ENCODE results near the gene RBM23.
"Not testable (repeated sequence)": the region's sequence is repeated elsewhere in the genome, so short reads cannot be mapped to it uniquely, and the experiment has no call there.

The RBM23 gene

DNA sequence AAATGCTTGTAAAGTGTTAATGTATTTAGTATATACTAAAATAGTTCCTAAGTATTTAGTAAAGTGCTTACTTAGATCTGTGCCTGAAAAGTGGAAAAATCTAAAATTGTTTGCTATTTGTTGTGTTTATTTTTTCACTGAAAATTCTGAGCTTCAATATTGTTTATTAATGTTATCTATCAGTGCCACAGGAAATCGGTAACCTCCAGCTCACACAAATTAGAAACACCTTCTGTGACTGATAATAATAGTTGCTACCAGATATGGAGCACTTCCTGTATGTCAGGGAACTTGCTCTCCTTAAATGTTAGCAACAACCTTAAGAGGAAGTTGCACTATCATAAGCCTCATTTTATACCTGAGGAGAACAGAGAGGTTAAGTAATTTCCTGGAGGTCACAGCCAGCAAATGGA is 48.1 kb downstream of the RBM23 start:
- in situ Hi-C loops (cut with MboI; ENCODE audit: low sequenced_read_pairs), result no loop called here

DNA sequence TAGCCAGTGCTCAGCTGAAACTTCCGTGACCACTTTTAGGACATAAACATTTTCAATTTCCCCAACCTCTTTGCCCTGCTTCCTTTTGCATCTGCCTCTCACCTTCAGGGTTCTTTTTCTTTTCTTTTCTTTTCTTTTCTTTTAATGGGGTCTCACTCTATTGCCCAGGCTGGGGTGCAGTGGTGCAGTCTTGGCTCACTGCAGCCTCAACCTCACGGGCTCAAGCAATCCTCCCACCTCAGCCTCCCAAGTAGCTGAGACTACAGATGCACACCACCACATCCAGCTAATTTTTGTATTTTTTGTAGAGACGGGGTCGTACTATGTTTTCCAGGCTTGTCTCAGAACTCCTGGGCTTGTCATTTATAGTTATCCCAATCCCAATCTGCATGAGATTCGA is 52.1 kb downstream of the RBM23 start:
- in situ Hi-C loops (cut with MboI; ENCODE audit: low sequenced_read_pairs), result loop anchor here (10.0 kb wide), 1 partner anchor 212 kb away; no protein-coding TSS in a partner anchor

DNA sequence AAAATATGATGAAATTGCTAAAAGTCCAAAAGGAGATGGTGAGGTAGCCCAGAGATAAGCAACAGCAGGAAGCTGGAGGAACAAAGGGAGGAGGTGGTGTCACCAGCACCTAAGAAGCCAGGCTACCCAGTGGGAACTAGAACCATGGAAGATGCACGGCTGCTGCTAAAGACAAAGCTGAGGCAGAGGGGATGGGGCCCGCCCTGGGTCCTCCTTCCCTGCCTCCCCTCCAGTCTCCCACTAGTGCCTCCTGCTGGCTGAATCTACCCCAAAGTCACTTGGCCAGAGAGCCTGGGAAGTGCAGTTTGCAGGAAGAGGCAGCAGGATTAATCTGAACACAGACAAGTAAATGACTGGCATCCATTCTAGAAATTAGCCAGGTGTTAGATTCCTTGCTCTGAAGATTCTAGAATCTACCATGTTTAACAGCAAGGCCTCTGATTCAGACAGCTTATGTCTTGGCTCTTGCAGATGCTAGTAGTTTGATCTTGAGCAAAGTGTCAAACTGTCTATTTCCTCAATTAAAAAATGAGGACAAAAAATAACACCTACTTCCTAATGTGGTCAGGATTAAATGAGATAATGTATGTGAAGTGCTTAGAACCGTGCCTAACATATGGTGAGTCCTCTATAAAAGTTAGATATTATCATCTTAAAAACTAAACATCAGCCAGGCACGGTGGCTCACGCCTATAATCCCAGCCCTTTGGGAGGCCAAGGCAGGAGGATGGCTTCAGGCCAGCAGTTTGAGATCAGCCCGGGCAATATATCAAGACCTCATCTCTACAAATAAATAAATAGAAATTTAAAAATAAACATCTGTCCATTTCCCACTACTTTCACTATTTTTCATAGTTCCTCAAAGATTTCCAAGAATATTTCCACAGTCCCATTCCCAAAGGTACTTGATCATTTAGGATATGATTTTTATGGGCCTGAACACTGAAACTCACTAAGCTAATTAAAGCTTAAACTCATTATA is 53.2 kb downstream of the RBM23 start:
- in situ Hi-C loops (cut with MboI; ENCODE audit: low sequenced_read_pairs), result loop anchor here (10.0 kb wide), 1 partner anchor 211 kb away; no protein-coding TSS in a partner anchor

DNA sequence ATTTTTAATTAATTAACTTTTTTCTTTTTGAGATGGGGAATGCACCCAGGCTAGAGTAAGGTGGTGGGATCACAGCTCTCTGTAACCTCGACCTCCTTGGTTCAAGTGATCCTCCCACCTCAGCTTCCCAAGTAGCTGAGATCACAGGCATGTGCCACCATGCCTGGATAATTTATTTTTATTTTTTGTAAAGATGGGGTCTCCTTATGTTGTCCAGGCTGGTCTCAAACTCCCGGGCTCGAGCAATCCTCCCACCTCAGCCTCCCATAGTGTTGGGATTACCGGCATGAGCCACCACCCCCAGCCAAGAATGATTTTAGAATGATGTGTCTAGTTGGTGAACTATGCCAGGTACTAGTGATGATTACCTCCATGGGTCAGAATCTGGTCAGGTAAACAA is 54.0 kb downstream of the RBM23 start:
- in situ Hi-C loops (cut with MboI; ENCODE audit: low sequenced_read_pairs), result loop anchor here (10.0 kb wide), 1 partner anchor 210 kb away; no protein-coding TSS in a partner anchor

DNA sequence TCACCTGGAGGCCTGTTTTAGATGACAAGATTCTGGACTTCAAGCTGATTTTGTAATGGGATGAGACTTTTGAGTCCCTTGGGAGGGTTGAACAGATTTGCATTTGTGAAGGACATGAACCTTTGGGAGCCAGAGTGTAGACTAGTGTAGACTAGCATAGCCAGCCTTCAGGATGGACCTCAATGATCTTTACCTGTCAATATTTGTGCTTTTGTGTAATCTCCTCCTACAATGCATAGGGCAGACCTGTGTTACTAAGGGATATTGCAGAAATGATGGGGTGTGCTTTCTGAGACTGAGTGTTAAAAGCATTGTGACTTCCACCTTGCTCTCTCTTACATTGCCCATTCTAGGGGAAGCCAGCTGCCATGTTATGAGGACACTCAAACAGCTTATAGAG is 57.3 kb downstream of the RBM23 start:
- in situ Hi-C loops (cut with MboI; ENCODE audit: low sequenced_read_pairs), result loop anchor here (10.0 kb wide), 1 partner anchor 207 kb away; no protein-coding TSS in a partner anchor

DNA sequence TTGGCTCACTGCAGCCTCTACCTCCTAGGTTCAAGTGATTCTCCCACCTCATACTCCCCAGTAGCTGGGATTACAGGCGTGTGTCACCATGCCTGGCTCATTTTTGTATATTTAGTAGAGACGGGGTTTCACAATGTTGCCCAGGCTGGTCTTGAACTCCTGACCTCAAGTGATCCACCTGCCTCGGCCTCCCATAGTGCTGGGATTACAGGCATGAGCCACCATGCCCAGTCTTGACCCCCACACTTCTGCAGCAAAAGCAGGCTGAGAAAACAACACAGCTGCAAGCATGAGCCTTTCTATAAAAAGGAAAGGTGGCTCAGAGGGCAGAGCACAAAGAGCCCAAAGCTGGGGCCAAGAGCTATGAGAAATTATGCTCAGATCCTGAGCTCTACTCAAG is 58.6 kb downstream of the RBM23 start:
- in situ Hi-C loops (cut with MboI; ENCODE audit: low sequenced_read_pairs), result loop anchor here (10.0 kb wide), 1 partner anchor 206 kb away; no protein-coding TSS in a partner anchor

DNA sequence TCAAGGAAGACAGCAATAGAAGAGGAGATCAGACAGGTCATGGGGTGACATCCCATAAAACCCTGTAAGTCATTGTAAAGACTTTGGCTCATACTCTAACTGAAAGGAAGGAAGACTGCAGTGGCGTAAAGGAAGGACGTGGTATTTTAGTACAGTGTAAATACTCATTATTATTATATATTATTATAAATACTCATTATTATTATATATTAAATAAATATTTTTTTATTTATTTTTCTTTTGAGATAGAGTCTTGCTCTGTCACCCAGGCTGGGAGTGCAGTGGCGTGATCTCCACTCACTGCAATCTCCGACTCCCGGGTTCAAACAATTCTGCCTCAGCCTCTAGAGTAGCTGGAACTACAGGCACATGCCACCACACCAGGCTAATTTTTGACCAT is 62.5 kb downstream of the RBM23 start:
- in situ Hi-C loops (cut with MboI; ENCODE audit: low sequenced_read_pairs), result no loop called here

DNA sequence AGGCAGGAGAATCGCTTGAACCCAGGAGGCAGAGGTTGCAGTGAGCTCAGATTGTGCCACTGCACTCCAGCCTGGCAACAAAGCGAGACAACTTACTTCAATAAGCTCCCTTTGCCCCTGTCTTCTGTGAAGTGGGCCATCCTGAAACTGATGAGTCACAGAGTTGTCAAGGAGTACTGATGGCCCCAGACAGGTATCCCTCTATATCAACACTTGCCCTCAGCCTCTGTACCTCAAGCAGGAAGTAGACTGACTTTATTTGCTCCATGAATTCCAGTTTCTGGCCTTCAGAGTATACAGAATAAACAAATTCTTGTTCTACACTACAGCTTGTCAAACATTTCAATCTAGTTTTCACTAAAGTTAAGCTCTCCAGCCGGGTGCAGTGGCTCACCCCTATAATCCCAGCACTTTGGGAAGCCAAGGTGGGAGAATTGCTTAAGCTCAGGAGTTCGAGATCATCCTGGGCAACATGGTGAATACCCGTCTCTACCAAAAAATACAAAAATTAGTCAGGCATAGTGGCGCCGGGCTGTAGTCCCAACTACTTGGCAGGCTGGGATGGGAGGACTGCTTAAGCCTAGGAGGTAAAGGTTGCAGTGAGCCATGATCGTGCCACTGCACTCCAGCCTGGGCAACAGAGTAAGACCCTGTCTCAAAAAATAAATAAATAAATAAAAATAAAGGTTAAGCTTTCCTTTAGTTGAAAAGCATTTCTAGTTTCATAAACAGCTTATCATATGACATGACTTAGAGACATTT is 63.8 kb downstream of the RBM23 start:
- in situ Hi-C loops (cut with MboI; ENCODE audit: low sequenced_read_pairs), result no loop called here

DNA sequence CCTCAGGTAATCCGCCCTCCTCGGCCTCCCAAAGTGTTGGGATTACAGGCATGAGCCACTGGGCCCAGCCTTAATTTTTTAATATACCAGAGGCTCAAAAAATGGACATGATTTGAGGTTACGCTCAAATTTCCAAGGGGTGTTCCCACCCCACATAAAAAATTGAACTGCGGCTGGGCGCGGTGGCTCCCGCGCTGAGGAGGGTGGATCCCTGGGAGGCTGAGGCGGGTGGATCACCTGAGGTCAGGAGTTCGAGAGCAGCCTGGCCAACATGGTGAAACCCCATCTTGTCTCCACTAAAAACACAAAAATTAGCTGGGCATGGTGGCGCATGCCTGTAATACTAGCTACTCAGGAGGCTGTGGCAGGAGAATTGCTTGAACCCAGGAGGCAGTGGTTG is 64.7 kb downstream of the RBM23 start:
- in situ Hi-C loops (cut with MboI; ENCODE audit: low sequenced_read_pairs), result not testable (repeated sequence)

DNA sequence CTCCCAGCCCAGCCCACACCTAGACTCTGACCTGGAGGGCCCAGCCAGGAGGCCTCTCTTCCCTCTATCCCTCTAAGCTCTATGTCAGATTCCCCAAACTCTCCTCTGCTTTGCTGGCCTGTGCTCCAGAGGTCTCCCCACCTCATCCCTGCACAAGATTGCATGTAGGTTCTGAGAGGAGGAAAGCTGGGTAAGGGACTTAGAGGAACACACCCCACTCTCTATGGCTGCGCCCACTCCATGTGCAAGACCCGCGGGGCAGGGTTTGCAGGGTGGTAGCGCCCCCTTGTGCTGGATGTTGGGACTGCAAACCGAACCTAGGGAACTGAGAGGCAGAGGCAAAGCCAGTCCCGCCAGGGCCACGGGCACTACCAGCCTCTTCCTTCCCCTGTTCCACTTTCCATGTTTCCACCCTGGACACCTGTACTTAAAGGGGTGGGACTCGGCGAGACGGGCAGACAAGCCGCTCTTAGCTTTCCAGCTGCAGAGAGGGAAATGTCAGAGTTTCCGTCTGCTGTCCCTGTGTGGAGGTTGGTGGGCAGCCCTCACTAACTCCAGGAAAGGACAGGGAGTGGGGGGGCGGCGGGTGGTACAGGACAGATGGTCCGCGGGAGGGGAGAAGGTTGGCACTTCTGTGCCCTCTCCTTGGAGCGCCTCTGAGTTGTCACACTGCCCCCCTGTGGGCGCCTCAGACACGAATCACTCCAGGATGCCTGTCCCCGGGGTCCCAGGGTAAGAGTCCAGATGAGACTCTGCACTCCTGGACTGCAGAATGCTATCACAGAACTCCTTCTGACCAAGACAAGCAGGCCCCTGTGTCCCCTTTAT is 65.8 kb downstream of the RBM23 start:
- in situ Hi-C loops (cut with MboI; ENCODE audit: low sequenced_read_pairs), result no loop called here

DNA sequence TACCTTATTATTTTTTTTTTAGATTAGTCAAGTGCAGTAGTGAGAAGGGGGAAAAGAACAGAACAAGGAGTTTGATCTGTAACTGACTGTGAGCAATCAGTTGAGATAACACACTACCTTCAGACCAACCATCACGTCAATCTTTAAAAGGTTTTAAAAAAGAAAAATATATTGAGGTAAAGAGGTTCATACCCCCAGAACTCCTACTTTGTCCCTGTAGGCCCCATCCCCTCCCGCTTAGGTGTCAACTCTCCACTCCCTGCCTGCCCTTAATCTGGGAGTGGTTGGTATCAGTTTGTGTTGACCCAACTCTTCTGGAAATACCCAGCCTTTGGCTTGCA is 66.4 kb downstream of the RBM23 start:
- in situ Hi-C loops (cut with MboI; ENCODE audit: low sequenced_read_pairs), result no loop called here

DNA sequence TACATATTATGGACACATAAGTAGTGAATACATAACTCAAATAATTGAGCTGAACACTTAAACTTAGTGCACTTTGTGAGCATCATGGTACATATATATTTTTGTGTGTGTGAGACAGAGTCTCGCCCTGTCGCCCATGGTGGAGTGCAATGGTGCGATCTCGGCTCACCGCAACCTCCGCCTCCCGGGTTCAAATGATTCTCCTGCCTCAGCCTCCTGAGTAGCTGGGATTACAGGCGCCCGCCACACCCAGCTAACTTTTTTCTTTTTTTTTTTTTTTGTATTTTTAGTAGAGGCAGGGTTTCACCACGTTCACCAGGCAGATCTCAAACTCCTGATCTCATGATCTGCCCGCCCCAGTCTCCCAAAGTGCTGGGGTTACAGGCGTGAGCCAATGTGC is 66.8 kb downstream of the RBM23 start:
- in situ Hi-C loops (cut with MboI; ENCODE audit: low sequenced_read_pairs), result not testable (repeated sequence)

DNA sequence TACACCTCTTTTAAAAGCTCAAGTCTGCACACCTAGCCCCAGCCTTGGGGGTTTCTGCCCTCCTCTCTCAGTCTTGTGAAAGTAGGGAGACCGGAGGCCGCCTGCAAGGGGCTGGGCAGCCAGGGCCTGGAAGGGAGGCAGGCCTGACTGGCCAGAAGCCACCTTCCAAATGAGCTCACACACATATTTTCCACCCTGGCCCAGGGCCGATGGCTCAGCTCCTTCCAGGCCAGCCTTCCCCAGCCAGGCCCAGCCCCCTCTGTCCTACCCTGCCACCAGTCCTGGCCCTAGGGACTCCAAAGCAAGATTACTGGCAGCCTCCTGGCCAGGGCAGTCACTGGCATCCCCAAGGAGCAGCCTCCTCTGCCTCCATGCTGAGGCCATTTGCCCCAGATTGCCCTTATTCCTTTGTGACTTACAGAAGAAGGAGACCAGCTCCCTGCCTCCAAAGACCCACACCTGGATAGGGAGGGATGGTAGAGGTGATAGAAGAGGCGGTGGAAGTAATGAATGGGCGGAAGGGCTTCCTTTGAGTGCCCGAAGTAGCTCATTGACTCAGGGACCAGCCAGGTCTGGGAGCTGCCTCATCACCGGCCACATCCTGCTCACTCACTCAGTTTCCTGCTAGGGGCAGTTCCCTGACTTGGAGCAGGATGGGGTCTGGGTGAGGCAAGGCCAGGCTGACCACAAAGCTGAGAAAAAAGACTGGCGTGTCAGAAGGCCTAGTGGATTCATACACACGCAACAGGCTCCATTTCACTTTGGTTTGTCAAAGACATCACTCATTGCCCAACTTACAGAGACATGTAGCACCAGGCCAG is 67.8 kb downstream of the RBM23 start:
- in situ Hi-C loops (cut with MboI; ENCODE audit: low sequenced_read_pairs), result no loop called here

DNA sequence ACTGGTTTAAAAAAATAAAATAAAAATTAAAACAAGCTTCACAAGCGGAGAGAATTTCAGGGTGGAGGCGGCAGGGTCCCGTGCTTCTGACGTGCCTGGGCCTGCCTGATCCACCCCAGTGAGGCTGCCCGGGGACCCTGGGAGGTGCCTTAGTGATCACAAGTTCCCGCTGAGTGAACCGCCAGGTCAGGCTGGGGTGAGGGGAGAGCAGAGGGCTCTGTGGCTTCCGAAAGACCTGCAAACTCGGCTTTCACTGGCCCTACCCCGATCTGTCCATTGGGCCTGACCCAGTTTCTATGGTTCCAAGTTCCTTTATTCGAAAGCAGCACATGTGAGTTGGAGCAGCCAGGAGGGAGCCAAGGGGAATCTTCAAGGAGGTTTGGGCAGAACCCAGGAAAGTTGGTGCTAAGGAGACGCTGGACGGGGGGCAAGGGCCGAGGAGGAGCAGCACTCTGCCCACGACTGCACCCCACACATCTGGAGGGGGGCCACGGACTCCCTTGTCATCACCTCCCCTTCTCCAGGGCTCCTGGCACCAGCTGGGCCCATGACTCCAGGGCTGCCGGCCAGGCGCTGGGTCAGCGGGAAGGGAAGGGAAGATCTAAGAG is 69.6 kb downstream of the RBM23 start:
- in situ Hi-C loops (cut with MboI; ENCODE audit: low sequenced_read_pairs), result no loop called here

DNA sequence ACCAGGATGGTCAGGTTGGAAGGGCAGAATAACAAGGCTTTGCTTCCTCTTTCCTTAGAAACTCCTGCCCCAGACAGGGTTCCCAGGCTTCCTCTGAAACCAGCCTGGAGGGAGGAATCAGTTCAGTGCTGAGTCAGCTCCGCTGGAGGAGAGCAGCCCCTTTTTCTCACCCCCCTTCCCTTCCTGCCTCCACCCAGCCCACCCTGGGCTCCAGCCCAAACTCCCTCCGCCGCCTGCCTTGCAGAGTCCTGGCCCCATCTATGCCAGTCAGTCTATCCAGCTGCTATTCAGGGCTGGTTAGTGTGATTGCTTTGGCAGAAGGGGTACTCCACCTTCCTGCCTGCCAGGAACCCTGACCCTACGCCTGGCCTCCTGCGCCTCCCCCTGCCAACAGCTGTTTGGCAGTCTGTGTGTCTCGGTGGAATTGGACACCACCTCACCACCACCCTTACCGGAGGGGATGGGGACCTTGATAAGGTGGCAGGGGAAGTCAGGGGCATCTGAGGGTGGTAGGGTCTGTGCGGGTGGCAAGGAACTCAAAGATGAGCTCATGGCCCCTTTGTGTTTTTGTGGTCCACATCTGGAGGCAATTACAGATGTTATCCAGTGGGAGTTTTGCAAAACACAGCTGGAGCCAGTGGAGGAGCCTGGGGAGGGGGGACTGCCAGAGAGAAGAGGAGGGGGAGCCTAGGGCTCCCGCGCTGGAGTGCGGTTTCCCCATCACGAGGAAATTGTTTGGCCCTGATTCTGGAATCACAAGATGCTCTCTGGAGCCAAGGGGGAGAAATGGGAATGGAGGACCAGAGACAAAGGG is 70.4 kb downstream of the RBM23 start:
- in situ Hi-C loops (cut with MboI; ENCODE audit: low sequenced_read_pairs), result no loop called here

DNA sequence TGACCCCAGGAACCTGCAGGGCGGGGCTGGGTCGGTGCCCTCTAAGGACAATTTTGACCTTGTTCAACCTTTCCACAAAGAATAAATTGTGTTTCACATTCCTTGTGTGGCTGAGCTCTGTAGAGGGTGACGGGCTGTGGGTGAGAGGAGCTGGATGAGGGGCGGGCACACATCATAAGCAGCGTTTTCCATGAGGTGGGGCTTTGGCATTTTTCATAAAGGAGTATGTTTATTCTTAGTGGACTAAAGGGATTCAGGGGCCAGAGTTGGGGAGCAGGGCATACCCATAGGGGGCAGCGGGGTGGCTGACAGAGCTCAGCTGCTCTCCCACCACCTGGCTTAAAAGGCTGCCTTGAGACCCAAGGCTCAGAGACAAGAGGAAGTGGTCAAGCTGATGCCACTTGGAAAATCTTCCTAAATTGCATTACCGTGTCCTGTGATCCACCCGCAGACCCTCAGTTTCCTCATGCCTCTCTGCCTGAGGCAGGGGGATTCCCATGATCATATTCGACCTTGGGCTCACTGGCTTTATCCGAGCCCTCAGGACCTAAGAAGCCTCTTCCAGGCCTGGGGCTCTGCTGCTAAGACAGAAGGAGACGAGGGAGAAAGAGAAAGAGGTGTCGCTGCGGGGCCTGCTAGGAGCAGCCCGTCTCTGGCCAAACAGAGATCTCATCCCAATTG is 71.1 kb downstream of the RBM23 start:
- in situ Hi-C loops (cut with MboI; ENCODE audit: low sequenced_read_pairs), result no loop called here

DNA sequence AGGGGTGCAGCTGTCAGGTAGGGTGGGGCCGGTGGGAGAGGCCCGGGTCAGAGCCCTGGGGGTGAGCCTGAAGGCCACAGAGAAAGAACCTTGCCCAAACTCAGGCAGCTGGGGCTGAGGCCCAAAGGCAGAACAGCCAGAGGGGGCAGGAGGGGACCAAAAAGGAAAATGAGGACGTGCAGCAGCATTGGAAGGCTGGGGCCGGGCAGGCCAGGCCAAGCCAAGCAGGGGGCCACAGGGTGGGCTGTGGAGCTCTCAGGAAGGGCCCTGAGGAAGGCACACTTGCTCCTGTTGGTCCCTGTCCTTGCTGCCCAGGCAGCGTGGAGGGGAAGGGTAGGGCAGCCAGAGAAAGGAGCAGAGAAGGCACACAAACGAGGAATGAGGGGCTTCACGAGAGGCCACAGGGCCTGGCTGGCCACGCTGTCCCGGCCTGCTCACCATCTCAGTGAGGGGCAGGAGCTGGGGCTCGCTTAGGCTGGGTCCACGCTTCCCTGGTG is 72.1 kb downstream of the RBM23 start:
- in situ Hi-C loops (cut with MboI; ENCODE audit: low sequenced_read_pairs), result no loop called here
